ENCODE data around the gene RNF150.
A peak's percentile ranks its signal among the peaks of the same experiment; 100 is the strongest.

Gene RNF150

GRCh38 chr4:140861359-140862176, 271.7 kb downstream of the RNF150 start:
- peak; percentile 88 for ATAC-seq
- TF ChIP-seq ESRRG (CRISPR knock-in tag; IDR thresholded peaks at IDR 0.05) = no peak
- no peak for TF ChIP-seq RARB (CRISPR knock-in tag; IDR thresholded peaks at IDR 0.05)
- TF ChIP-seq OSR1 (CRISPR knock-in tag; IDR thresholded peaks at IDR 0.05) = no peak
- 0 out of 2 replicates have a peak, but pooled peaks have one; percentile 17 for TF ChIP-seq TCF4 (CRISPR knock-in tag; IDR thresholded peaks at IDR 0.05; ENCODE audit: borderline replicate concordance)

DNA sequence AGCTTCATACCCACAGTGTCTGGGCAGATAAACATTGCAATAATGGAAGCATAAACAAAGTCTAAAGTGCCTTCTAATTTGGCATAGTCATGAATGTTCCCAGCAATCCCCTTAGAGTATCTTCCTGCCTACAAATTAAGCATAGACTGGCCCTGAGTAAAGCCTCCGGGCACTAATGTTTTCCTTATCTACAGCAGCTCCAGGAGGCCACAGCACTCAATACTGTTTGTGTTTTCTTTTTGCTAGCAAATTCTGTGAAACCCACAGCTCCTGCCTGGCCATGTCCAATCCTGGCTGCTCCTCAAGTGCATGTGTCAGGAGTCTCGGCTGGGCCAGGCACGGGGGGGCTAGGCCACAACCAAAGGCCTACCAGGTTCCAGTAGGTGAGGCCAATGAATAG, 274.4 kb downstream of the RNF150 start:
- TF ChIP-seq TSHZ2 (CRISPR knock-in tag; IDR thresholded peaks at IDR 0.05) (peak; percentile 82), TCF4 (CRISPR knock-in tag; IDR thresholded peaks at IDR 0.05; ENCODE audit: borderline replicate concordance) (peak; percentile 57; the same call in 1 of the 2 replicates), ZNF565 (CRISPR knock-in tag; conservative IDR thresholded peaks at IDR 0.05; ENCODE audit: low read depth) (no peak)

GRCh38 chr4:140857111-140857510, 276.2 kb downstream of the RNF150 start:
- TF ChIP-seq ZFP3 (CRISPR knock-in tag; IDR thresholded peaks at IDR 0.05) = no peak
- TF ChIP-seq SNAI2 (CRISPR knock-in tag; IDR thresholded peaks at IDR 0.05) = no peak
- TF ChIP-seq ZNF8 (CRISPR knock-in tag; IDR thresholded peaks at IDR 0.05) = no peak
- no peak for TF ChIP-seq ZNF565 (CRISPR knock-in tag; conservative IDR thresholded peaks at IDR 0.05; ENCODE audit: low read depth)
- no peak for TF ChIP-seq ZFP30 (CRISPR knock-in tag; IDR thresholded peaks at IDR 0.05)
- TF ChIP-seq CSRNP3 (CRISPR knock-in tag; IDR thresholded peaks at IDR 0.05) = no peak
- TF ChIP-seq GLIS3 (CRISPR knock-in tag; IDR thresholded peaks at IDR 0.05) = no peak
- no peak for TF ChIP-seq ARNTL (CRISPR knock-in tag; IDR thresholded peaks at IDR 0.05; ENCODE audit: borderline replicate concordance, low read depth)
- no peak for TF ChIP-seq ZNF70 (CRISPR knock-in tag; IDR thresholded peaks at IDR 0.05)
- no peak for TF ChIP-seq ZC3H10 (CRISPR knock-in tag; IDR thresholded peaks at IDR 0.05)
- no peak for TF ChIP-seq RARB (CRISPR knock-in tag; IDR thresholded peaks at IDR 0.05)
- TF ChIP-seq, protein P1, sequence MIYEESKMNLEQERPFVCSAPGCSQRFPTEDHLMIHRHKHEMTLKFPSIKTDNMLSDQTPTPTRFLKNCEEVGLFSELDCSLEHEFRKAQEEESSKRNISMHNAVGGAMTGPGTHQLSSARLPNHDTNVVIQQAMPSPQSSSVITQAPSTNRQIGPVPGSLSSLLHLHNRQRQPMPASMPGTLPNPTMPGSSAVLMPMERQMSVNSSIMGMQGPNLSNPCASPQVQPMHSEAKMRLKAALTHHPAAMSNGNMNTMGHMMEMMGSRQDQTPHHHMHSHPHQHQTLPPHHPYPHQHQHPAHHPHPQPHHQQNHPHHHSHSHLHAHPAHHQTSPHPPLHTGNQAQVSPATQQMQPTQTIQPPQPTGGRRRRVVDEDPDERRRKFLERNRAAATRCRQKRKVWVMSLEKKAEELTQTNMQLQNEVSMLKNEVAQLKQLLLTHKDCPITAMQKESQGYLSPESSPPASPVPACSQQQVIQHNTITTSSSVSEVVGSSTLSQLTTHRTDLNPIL (CRISPR knock-in tag; IDR thresholded peaks at IDR 0.05; ENCODE audit: low read depth) = no peak
- TF ChIP-seq POU6F1 (CRISPR knock-in tag; IDR thresholded peaks at IDR 0.05; ENCODE audit: borderline replicate concordance, low read depth) = no peak
- TF ChIP-seq ESRRG (CRISPR knock-in tag; IDR thresholded peaks at IDR 0.05) = no peak
- no peak for TF ChIP-seq BACH2 (CRISPR knock-in tag; IDR thresholded peaks at IDR 0.05; ENCODE audit: borderline replicate concordance)
- no peak for TF ChIP-seq CSDC2 (CRISPR knock-in tag; IDR thresholded peaks at IDR 0.05)
- no peak for ATAC-seq

More for the DNA sequence above, 274.4 kb downstream of the RNF150 start:
- ATAC-seq = no peak

GRCh38 chr4:140856621-140857062, 276.6 kb downstream of the RNF150 start:
- no peak; the same call in 1 of the 3 replicates for ATAC-seq
- TF ChIP-seq OSR1 (CRISPR knock-in tag; IDR thresholded peaks at IDR 0.05) (no peak), GLIS3 (CRISPR knock-in tag; IDR thresholded peaks at IDR 0.05) (no peak), ZNF8 (CRISPR knock-in tag; IDR thresholded peaks at IDR 0.05) (no peak), ARNTL (CRISPR knock-in tag; IDR thresholded peaks at IDR 0.05; ENCODE audit: borderline replicate concordance, low read depth) (no peak), PPARA (CRISPR knock-in tag; IDR thresholded peaks at IDR 0.05; ENCODE audit: borderline replicate concordance) (no peak), TOX (CRISPR knock-in tag; IDR thresholded peaks at IDR 0.05; ENCODE audit: borderline replicate concordance) (no peak), RARB (CRISPR knock-in tag; IDR thresholded peaks at IDR 0.05) (no peak), ZFP3 (CRISPR knock-in tag; IDR thresholded peaks at IDR 0.05) (no peak), SNAI2 (CRISPR knock-in tag; IDR thresholded peaks at IDR 0.05) (no peak), CSRNP3 (CRISPR knock-in tag; IDR thresholded peaks at IDR 0.05) (no peak), TCF4 (CRISPR knock-in tag; IDR thresholded peaks at IDR 0.05; ENCODE audit: borderline replicate concordance) (no peak), BACH2 (CRISPR knock-in tag; IDR thresholded peaks at IDR 0.05; ENCODE audit: borderline replicate concordance) (no peak)
- TF ChIP-seq, protein P1 (CRISPR knock-in tag; IDR thresholded peaks at IDR 0.05; ENCODE audit: low read depth) = no peak

All from SK-N-SH treated with all-trans-retinoic acid at 6 μM for 48 hours (cell line).